Hepatocyte (in vitro differentiated cells): ENCODE results near the gene NAT8. TPM values are rescaled to one million over a fixed set of nuclear protein-coding genes. Genes with fewer than 3 reads are reported as not detected.

ENCODE experiments used
- DNase-seq: peaks from one replicate; pipeline ENCODE4 v3.0.0-alpha.2; 2016; ENCODE audit warnings: low spot score
- H2AFZ ChIP-seq: fragments of 200-600 bp; sonication (generic); 2 replicates; pipeline ENCODE4 v1.6.0; 2016; ENCODE audit warnings: antibody characterized with exemption, mild to moderate bottlenecking
- H3K27ac ChIP-seq: fragments of 200-600 bp; sonication (generic); 2 replicates; pipeline ENCODE4 v1.5.1; 2016; ENCODE audit warnings: mild to moderate bottlenecking
- H3K27me3 ChIP-seq: fragments of 200-600 bp; sonication (generic); 2 replicates; pipeline ENCODE4 v1.6.1; 2016
- H3K36me3 ChIP-seq: fragments of 200-600 bp; sonication (generic); replicated peaks from 2 replicates; pipeline ENCODE4 v1.5.1; 2016; ENCODE audit warnings: low read depth; ENCODE audit not compliant: insufficient read depth
- H3K4me1 ChIP-seq: fragments of 200-600 bp; sonication (generic); 2 replicates; pipeline ENCODE4 v1.5.1; 2016; ENCODE audit warnings: mild to moderate bottlenecking, moderate library complexity; ENCODE audit not compliant: insufficient read depth
- H3K4me2 ChIP-seq: fragments of 200-600 bp; sonication (generic); 2 replicates; pipeline ENCODE4 v1.6.0; 2016
- H3K4me3 ChIP-seq: fragments of 200-600 bp; sonication (generic); 2 replicates; pipeline ENCODE4 v1.5.1; 2016; ENCODE audit warnings: mild to moderate bottlenecking
- H3K79me2 ChIP-seq: fragments of 200-600 bp; sonication (generic); 2 replicates; pipeline ENCODE4 v1.6.0; 2017; ENCODE audit warnings: mild to moderate bottlenecking
- H3K9me2 ChIP-seq: fragments of 200-600 bp; sonication (generic); replicated peaks from 2 replicates; pipeline ENCODE4 v1.6.0; 2017; ENCODE audit warnings: mild to moderate bottlenecking; ENCODE audit not compliant: insufficient read depth
- H3K9me3 ChIP-seq: fragments of 200-600 bp; sonication (generic); 2 replicates; pipeline ENCODE4 v1.5.1; 2016; ENCODE audit warnings: low read depth, mild to moderate bottlenecking
- H4K20me1 ChIP-seq: fragments of 200-600 bp; sonication (generic); 2 replicates; pipeline ENCODE4 v1.6.0; 2016; ENCODE audit warnings: mild to moderate bottlenecking; ENCODE audit not compliant: insufficient read depth, poor library complexity, severe bottlenecking
- EZH2 ChIP-seq: fragments of 200-600 bp; sonication (generic); IDR thresholded peaks from 2 replicates; pipeline ENCODE4 v1.6.1; 2016; ENCODE audit warnings: antibody characterized with exemption, mild to moderate bottlenecking, borderline replicate concordance
- WGBS: methylation state at CpG from one replicate; pipeline ENCODE4 v1.1.6; 2016; ENCODE audit warnings: low lambda C conversion rate; ENCODE audit errors: missing lambda C conversion rate; 5-methylcytosine and 5-hydroxymethylcytosine counted together
- polyA plus RNA-seq: library from polyadenylated mRNA; unstranded; fragments of >200 nt; fragmentation: Nextera tagmentation; extraction: Ambion mirVana; gene quantifications from 2 replicates; pipeline ENCODE4 v1.2.1, GENCODE V29; 2016
- total RNA-seq: library from RNA; depleted of rRNA; stranded (reverse); fragments of >200 nt; gene quantifications from 2 replicates; pipeline ENCODE4 v1.2.3, GENCODE V29; 2014

Gene NAT8
- total and polyA plus RNA-seq, 2 experiments from 2014 or later, result 3.3 to 3.8 TPM

DNA sequence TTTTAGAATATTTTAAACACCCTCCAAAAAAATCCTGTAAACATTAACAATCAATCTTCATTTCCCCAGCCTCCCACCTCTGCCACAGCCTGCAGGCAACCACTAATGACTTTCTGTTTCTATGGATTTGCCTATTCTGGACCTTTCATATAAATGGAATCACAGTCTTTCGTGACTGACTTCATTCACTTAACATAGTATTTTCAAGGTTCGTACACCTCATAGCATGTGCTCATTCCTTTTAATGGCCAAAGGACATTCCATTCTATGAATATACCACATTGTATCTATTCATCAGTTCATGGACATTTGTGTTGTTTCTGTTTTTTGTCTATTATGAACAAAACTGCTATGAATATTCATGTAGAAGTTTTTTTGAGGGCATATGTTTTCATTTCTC lies 48.5 kb downstream of the NAT8 start:
- DNase-seq, result no peak
- WGBS, result 90% methylated on average over 2 of the region's 2 CpGs
- no peaks in the 10 kb centered on the region for H3K36me3 ChIP-seq
- H3K4me1 ChIP-seq, result no peaks in the 10 kb centered on the region
- H3K4me2 ChIP-seq, result no peak overlapping the region
- H3K9me2 ChIP-seq, result no peaks in the 10 kb centered on the region
- H3K9me3 ChIP-seq, result no peaks in the 10 kb centered on the region
- H4K20me1 ChIP-seq, result no peaks in the 10 kb centered on the region
- H3K79me2 ChIP-seq, result no peaks in the 10 kb centered on the region
- no peak for TF ChIP-seq EZH2
- no peak overlapping the region for H3K4me3 ChIP-seq
- no peaks in the 10 kb centered on the region for H3K27me3 ChIP-seq
- H2AFZ ChIP-seq, result no peak overlapping the region
- H3K27ac ChIP-seq, result no peak overlapping the region

Other genes starting within 250 kb of the NAT8 start
- gene TPRKB, start 94.9 kb upstream of the NAT8 start, total RNA-seq, result 45.1 and 68.2 TPM in 2 replicates
- gene TPRKB, start 94.9 kb upstream of the NAT8 start, polyA plus RNA-seq, result 37.2 and 40.5 TPM in 2 replicates
- 32.9 and 37.2 TPM in 2 replicates for gene DUSP11, start 137.7 kb upstream of the NAT8 start, total RNA-seq
- gene DUSP11, start 137.7 kb upstream of the NAT8 start, polyA plus RNA-seq, result 30.8 and 38.2 TPM in 2 replicates
- gene C2orf78, start 141.8 kb upstream of the NAT8 start, total RNA-seq, result not detected in 2 replicates
- gene C2orf78, start 141.8 kb upstream of the NAT8 start, polyA plus RNA-seq, result not detected in 2 replicates
- gene STAMBP, start 186.5 kb upstream of the NAT8 start, total RNA-seq, result 34.3 and 55.2 TPM in 2 replicates
- gene STAMBP, start 186.5 kb upstream of the NAT8 start, polyA plus RNA-seq, result 40.0 and 43.0 TPM in 2 replicates